ENCODE measurements around the gene NPY4R2.
"Not testable (repeated sequence)": the region's sequence is repeated elsewhere in the genome, so short reads cannot be mapped to it uniquely, and the experiment has no call there.

NPY4R2 gene

GRCh38 chr10:47933462-47933861, 15.0 kb downstream of the NPY4R2 start:
- not testable (repeated sequence) for DNase-seq

- DNase-seq = not testable (repeated sequence)
Observed at GRCh38 chr10:47936772-47937228, 18.3 kb downstream of the NPY4R2 start.

- not testable (repeated sequence) for DNase-seq
Observed at GRCh38 chr10:47937634-47938033, 19.2 kb downstream of the NPY4R2 start.

- DNase-seq = not testable (repeated sequence)
Observed at GRCh38 chr10:47940821-47941220, 22.4 kb downstream of the NPY4R2 start.

- DNase-seq = not testable (repeated sequence)
Observed at GRCh38 chr10:47941379-47941778, 22.9 kb downstream of the NPY4R2 start.

- DNase-seq = not testable (repeated sequence)
Observed at GRCh38 chr10:47942351-47943019, 24.0 kb downstream of the NPY4R2 start.

- DNase-seq = not testable (repeated sequence)
Observed at GRCh38 chr10:47943328-47943727, 24.9 kb downstream of the NPY4R2 start.

GRCh38 chr10:47947424-47947823, 29.0 kb downstream of the NPY4R2 start:
- not testable (repeated sequence) for DNase-seq

- not testable (repeated sequence) for DNase-seq
Observed at GRCh38 chr10:47957158-47957557, 38.7 kb downstream of the NPY4R2 start.

GRCh38 chr10:47959677-47960076, 41.2 kb downstream of the NPY4R2 start:
- DNase-seq = not testable (repeated sequence)

- DNase-seq = not testable (repeated sequence)
Observed at GRCh38 chr10:47960699-47961098, 42.2 kb downstream of the NPY4R2 start.

- not testable (repeated sequence) for DNase-seq
Observed at GRCh38 chr10:47962785-47963184, 44.3 kb downstream of the NPY4R2 start.

- DNase-seq = not testable (repeated sequence)
Observed at GRCh38 chr10:47964280-47965063, 46.0 kb downstream of the NPY4R2 start.

GRCh38 chr10:47968988-47969387, 50.5 kb downstream of the NPY4R2 start:
- DNase-seq = not testable (repeated sequence)

- not testable (repeated sequence) for DNase-seq
Observed at GRCh38 chr10:47970047-47970446, 51.6 kb downstream of the NPY4R2 start.

GRCh38 chr10:47971598-47971997, 53.1 kb downstream of the NPY4R2 start:
- not testable (repeated sequence) for DNase-seq

GRCh38 chr10:47972077-47972476, 53.6 kb downstream of the NPY4R2 start:
- DNase-seq = not testable (repeated sequence)
